Measurements from ENCODE around the gene ECHS1. TPM values are rescaled to one million over a fixed set of nuclear protein-coding genes. Genes with fewer than 3 reads are reported as not detected.

The ECHS1 gene
- total and polyA plus RNA-seq, 10 donors, result 29.8 to 81.2 (median 45.8) TPM

- peak within 1 kb of the TSS; percentile 8 to 77 (median 47) for H3K4me3 ChIP-seq
- peak; percentile 90 for DNase-seq
- WGBS, 5 donors, result 10 to 19% (median 13%) methylated on average over 51 to 63 of the region's 63 CpGs
- peaks cover 15 to 31% (median 24%) of the 10 kb centered on the region in 6 donors for H3K4me1 ChIP-seq
- TF ChIP-seq POLR2A (IDR thresholded peaks at IDR 0.05), result no peak
- TF ChIP-seq POLR2AphosphoS5 (IDR thresholded peaks at IDR 0.05), result peak in 2 of 3 donors; percentile 48 to 69
- TF ChIP-seq CTCF (IDR thresholded peaks at IDR 0.05 in 8 of 11, conservative IDR thresholded peaks at IDR 0.05 in 3 of 11), result no peak
- intact Hi-C loops (cut with DNase I; ENCODE audit: low total_unique reads), result loop anchor here (10.0 kb wide), 1 partner anchor 188 kb away; the partner anchor contains the start of gene CYP2E1
- no peaks in the 10 kb centered on the region for H3K36me3 ChIP-seq
- no peaks in the 10 kb centered on the region for H3K9me3 ChIP-seq
- peaks cover 0 to 88% (median 47%) of the 10 kb centered on the region in 7 donors for H3K27me3 ChIP-seq (replicated peaks in 1 of 7)
- peak within 1 kb of the TSS in 5 of 8 donors; percentile 43 to 71 (median 59) for H3K27ac ChIP-seq
Measured at GRCh38 chr10:133336577-133337369, 36.4 kb downstream of the ECHS1 start, which contains the start of gene CALY. TSS of gene CALY (minus strand) at chr10:133336896. CDS start at chr10:133328989, 7,907 bp downstream.

- intact Hi-C loops (cut with DNase I; ENCODE audit: low total_unique reads), result loop anchor here (10.0 kb wide), 1 partner anchor 189 kb away; the partner anchor contains the start of gene CYP2E1
- peaks cover 15 to 31% (median 24%) of the 10 kb centered on the region in 6 donors for H3K4me1 ChIP-seq
- TF ChIP-seq POLR2A (IDR thresholded peaks at IDR 0.05), result no peak
- TF ChIP-seq CTCF (IDR thresholded peaks at IDR 0.05 in 8 of 11, conservative IDR thresholded peaks at IDR 0.05 in 3 of 11), result no peak
- TF ChIP-seq POLR2AphosphoS5 (IDR thresholded peaks at IDR 0.05), result no peak
- peak overlapping the region in 5 of 8 donors; percentile 43 to 71 (median 59) for H3K27ac ChIP-seq
- H3K9me3 ChIP-seq, result no peaks in the 10 kb centered on the region
- H3K4me3 ChIP-seq, result peak overlapping the region; percentile 8 to 77 (median 47)
- H3K27me3 ChIP-seq (replicated peaks in 1 of 7), result peaks cover 0 to 83% (median 47%) of the 10 kb centered on the region in 7 donors
- DNase-seq, result peak; percentile 83
- 5 to 8% (median 6%) methylated on average over 32 to 41 of the region's 41 CpGs; no CpG with 5 or more reads in 1 of the 5 donors for WGBS, 5 donors
- no peaks in the 10 kb centered on the region for H3K36me3 ChIP-seq
Measured at GRCh38 chr10:133336118-133336576, 37.0 kb downstream of the ECHS1 start.

- peaks cover 15 to 31% (median 24%) of the 10 kb centered on the region in 6 donors for H3K4me1 ChIP-seq
- DNase-seq, result peak; percentile 85
- intact Hi-C loops (cut with DNase I; ENCODE audit: low total_unique reads), result loop anchor here (10.0 kb wide), 1 partner anchor 189 kb away; the partner anchor contains the start of gene CYP2E1
- H3K36me3 ChIP-seq, result no peaks in the 10 kb centered on the region
- H3K9me3 ChIP-seq, result no peaks in the 10 kb centered on the region
- peaks cover 0 to 82% (median 47%) of the 10 kb centered on the region in 7 donors for H3K27me3 ChIP-seq (replicated peaks in 1 of 7)
- 2 to 5% (median 2%) methylated on average over 14 to 75 of the region's 75 CpGs for WGBS, 5 donors
- peak overlapping the region in 5 of 8 donors; percentile 43 to 71 (median 59) for H3K27ac ChIP-seq
- TF ChIP-seq CTCF (IDR thresholded peaks at IDR 0.05 in 8 of 11, conservative IDR thresholded peaks at IDR 0.05 in 3 of 11) (no peak), POLR2A (IDR thresholded peaks at IDR 0.05) (no peak), POLR2AphosphoS5 (IDR thresholded peaks at IDR 0.05) (no peak)
- peak overlapping the region; percentile 8 to 77 (median 47) for H3K4me3 ChIP-seq
Measured at GRCh38 chr10:133335246-133336117, 37.7 kb downstream of the ECHS1 start.

Data from spleen (tissue), 11 donors.